Activated CD4-positive, alpha-beta T cell treated with anti-CD3 and anti-CD28 coated beads, Interleukin-2, Interleukin-4, amounts not matched to agents 100 ng/mL and 50 ng/mL, durations not matched to agents 16 hours and 8 hours (primary cell): ENCODE results near the gene NALF2.

Experiments used
- DNase-seq: peaks from one replicate; pipeline ENCODE4 v3.0.0-alpha.2; 2020; ENCODE audit warnings: low spot score

NALF2 gene

DNA sequence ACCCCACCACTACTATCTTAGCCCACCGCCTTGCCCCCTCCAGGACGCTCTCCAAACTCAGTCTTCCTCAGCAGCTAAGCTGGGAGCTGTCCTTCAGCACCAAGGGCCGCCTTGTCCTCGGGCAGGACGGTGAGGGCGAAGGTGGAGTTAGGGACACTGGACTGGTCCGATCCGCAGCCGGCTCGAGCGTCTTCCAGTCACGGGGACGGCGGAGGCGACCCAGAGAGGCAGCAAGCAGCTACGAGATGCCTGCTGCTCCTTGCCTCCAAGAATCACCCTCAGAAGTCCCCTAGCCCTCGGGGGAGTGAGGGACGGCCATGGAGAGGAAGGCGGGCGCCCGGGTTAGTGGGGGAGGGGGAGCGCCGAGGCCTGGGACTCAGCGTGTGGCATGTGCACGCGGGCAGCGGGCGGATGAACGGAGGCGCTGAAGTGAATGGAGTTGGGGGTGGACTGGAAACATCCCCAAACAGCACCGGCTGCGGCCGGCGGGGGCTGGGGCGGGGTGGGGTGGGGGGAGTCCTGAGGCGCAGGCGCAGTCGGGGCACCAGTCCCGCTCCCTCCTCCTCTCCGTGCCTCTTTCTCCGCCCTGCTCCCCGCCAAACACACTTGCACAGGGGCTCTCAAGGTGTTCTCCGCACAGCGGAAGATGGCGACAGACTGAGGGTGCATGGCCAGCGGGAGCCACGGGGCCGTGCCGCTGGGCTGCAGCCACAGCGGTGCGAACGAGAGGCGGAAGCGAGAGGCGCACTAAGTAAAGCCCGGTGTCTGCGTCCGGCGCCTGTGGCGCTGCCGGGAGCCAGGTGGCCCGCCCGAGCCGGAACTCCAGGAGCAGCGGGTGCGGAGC lies at the start of gene NALF2:
TSS of gene NALF2 (plus strand) at position 545 of the 844 bp plus-strand sequence. CDS start 957 bp downstream, outside the sequence.
- peak; percentile 15 for DNase-seq

DNA sequence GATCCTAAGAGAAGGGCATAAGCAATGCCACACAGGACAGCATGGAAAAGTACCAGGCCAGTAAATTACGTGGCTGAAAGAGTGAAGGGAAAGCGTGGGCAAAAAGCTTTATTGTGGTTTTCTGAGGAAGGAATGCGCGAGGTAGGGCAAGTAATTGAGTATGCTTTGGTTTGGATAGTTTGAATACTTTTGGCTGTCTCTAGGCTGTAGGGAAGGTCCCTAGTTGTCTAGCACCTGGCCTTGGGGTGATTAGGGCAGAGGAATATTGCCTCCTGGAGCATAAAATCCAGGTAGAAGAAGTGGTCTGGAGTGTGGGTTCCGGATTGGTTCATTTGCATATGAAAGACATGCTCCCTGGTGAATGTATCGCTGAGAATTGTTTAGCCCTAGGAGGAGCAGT lies 46.4 kb upstream of the NALF2 start:
- DNase-seq, result no peak

DNA sequence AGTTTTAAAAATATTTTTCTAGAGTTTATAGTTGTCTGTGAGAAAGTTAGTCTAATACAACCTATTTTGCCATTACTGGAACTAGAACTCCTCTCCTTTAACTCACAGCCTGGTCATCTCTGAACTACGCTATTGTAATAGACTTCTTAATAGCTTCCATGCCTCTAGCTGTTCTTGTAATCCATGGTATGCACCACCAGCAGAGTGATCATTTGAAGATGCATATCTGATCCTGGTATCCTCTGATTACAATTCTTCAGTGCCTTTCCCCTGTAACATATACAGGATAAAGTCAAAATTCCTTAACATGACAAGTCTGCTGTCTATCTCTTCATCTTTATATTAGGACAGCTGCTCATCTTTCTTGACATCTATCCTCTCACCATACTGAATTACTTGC lies 37.6 kb upstream of the NALF2 start:
- no peak for DNase-seq

- DNase-seq, result no peak
Measured at GRCh38 chrX:69469975-69470374, 34.2 kb upstream of the NALF2 start.

- no peak for DNase-seq
Measured at GRCh38 chrX:69489625-69490024, 14.5 kb upstream of the NALF2 start.

DNA sequence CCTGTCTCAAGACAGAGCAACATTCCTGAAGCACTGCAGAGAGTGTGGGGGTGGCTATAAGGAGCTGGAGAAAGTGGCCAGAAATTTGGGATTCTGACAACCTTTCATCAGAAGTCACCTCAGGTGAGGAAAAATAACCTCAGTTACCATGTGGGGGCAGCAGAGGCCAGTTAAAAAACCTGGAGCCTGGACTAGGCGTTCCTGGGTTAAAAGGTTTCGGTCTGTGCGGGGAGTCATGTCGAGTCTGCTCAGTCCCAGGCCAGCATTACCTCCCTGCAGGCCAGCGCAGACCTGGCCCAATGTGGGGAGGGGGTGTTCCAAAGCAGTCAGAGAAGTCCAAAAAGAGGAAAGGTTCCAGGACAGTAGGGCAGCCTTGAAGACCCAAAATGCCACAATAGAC lies 10.9 kb upstream of the NALF2 start:
- DNase-seq, result peak; percentile 42

GRCh38 chrX:69493766-69494165 lies 10.4 kb upstream of the NALF2 start:
- DNase-seq, result no peak

GRCh38 chrX:69496183-69496582 lies 7.9 kb upstream of the NALF2 start:
- DNase-seq, result no peak

DNA sequence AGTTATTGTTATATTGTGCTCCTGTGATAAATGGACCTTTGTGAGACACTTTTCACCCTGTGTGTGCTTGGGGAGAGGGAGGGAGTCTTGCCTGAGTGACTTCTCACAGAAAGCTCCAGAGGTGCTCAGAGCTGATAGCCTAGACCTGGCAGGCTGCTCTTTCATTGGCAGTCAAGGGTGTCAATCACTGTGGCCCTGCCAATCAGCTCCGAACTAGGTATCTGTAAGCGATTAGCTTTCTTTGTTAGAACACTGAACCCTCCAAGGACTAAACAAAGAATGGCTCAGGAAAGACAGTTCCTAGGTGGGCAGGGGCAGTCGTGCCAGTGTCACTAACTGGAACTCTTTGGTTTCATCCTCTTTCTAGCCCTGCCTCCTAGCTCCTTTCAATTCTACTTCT lies 2.7 kb upstream of the NALF2 start:
- DNase-seq, result no peak

GRCh38 chrX:69503228-69503781 lies 821 bp upstream of the NALF2 start:
- no peak for DNase-seq

- DNase-seq, result no peak
Measured at GRCh38 chrX:69504626-69505612, 793 bp downstream of the NALF2 start.

- DNase-seq, result no peak
Measured at GRCh38 chrX:69505772-69506616, 1.9 kb downstream of the NALF2 start.

DNA sequence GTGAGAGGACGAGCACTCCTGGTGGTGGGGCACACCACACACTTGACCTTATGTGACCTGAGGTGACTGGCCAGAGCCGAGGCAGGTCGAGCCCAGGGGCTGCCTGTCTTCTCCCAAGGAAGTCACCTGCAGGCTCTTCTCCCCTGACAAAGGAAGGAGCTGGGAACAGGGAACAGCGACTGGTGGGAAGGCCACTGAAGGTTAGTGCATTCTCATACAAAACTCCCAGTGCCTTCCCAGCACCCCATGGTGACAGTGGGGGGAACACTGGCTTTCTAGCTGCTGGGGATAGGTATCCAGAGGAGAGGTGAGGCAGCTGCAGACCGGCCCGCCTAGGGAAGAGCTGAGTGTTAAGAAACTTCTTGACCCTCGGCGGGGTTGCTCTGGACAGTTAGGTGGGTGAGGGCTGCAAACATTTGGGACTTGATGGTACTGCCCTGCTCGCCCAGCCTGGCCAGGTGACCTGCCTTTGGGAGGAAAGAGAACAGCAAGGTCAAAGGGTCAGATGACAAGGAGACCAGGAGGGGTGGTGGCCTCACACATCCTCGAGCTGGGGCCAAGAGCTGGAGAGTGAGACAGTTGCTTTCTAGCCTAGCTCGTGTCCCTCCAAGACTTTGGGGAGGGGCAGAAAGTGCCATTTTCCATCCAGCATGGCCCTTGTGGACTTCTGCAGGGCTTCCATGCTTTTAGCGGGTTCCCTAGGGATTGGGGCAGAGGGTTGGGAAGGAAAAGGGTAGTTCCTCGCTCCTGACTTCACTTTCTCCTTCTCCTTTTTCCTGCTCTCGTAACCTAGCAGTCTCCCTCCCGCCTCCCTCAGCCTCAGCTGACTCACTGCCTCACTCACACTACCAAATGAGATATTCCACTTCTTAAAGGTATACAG lies 2.7 kb downstream of the NALF2 start:
- no peak for DNase-seq

- DNase-seq, result no peak
Measured at GRCh38 chrX:69507500-69507789, 3.3 kb downstream of the NALF2 start.

- DNase-seq, result no peak
Measured at GRCh38 chrX:69508610-69509009, 4.5 kb downstream of the NALF2 start.

DNA sequence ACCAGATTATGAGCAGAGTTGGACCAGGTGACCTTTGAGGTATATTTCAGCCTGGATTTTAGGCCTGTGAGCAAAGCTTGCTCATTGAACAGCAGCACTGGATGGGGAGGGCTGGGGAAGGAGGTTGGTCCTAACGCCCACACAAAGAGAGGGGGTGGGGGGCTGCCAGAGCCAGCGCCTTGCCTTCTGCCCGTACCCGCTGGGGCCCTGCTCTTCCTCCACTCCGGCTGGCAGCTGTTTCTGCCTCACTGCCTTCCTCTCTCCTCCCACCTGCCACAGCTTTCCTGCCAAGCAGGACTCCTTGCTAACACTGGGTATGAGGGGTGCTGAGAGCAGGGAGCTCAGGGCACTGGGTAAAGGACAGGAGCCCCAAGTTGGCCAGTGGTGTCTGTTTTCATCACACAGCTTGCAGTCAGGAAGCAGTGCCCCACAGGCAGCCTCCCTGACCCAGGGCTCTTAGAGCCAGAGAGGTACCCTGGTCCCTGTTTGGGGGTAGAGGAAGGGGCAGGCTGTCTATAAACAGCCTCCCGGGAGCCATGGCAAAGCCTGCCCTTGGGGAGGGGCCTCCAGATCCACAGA lies 6.1 kb downstream of the NALF2 start:
- no peak for DNase-seq

GRCh38 chrX:69510914-69511513 lies 6.9 kb downstream of the NALF2 start:
- no peak for DNase-seq

GRCh38 chrX:69522052-69522451 lies 17.9 kb downstream of the NALF2 start:
- no peak for DNase-seq

- no peak for DNase-seq
Measured at GRCh38 chrX:69523314-69523713, 19.2 kb downstream of the NALF2 start.

- no peak for DNase-seq
Measured at GRCh38 chrX:69524781-69525363, 20.7 kb downstream of the NALF2 start.
